ENCODE data around the gene CFAP97.

Gene CFAP97

DNA sequence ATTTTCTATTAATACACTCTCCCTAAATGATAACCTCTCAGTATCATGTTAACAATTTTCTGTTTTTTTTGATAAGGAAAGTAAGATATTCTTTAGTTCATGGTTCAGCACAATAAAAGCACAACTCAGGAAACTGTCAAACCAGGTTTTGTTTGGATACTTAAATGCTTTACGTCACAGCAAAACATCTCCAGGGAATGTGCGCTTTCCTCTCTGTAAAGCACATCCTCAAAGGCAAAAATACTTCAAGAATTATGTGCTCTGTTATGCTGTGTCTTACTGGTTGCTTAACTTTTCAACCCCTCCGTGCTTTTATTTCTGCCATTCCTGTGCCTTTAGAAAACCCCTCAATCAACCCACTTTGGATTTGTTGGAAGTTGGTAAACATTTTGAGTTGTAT is 33.4 kb upstream of the CFAP97 start:
- no peak overlapping the region for H3K27ac ChIP-seq
- TF ChIP-seq, protein P1, sequence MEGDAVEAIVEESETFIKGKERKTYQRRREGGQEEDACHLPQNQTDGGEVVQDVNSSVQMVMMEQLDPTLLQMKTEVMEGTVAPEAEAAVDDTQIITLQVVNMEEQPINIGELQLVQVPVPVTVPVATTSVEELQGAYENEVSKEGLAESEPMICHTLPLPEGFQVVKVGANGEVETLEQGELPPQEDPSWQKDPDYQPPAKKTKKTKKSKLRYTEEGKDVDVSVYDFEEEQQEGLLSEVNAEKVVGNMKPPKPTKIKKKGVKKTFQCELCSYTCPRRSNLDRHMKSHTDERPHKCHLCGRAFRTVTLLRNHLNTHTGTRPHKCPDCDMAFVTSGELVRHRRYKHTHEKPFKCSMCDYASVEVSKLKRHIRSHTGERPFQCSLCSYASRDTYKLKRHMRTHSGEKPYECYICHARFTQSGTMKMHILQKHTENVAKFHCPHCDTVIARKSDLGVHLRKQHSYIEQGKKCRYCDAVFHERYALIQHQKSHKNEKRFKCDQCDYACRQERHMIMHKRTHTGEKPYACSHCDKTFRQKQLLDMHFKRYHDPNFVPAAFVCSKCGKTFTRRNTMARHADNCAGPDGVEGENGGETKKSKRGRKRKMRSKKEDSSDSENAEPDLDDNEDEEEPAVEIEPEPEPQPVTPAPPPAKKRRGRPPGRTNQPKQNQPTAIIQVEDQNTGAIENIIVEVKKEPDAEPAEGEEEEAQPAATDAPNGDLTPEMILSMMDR (IDR thresholded peaks at IDR 0.05) = no peak
- no peaks in the 10 kb centered on the region for H3K9me3 ChIP-seq
- no peak overlapping the region for H3K4me3 ChIP-seq (ENCODE audit: low read depth in 1 of 2, low read length in 1 of 2)
- H3K27me3 ChIP-seq = peaks cover 10% of the 10 kb centered on the region
- H3K4me1 ChIP-seq (ENCODE audit: control insufficient read depth in 1 of 2, insufficient read depth in 1 of 2, low read depth in 1 of 2, low read length in 1 of 2) = no peaks in the 10 kb centered on the region
- no peaks in the 10 kb centered on the region for H3K36me3 ChIP-seq

DNA sequence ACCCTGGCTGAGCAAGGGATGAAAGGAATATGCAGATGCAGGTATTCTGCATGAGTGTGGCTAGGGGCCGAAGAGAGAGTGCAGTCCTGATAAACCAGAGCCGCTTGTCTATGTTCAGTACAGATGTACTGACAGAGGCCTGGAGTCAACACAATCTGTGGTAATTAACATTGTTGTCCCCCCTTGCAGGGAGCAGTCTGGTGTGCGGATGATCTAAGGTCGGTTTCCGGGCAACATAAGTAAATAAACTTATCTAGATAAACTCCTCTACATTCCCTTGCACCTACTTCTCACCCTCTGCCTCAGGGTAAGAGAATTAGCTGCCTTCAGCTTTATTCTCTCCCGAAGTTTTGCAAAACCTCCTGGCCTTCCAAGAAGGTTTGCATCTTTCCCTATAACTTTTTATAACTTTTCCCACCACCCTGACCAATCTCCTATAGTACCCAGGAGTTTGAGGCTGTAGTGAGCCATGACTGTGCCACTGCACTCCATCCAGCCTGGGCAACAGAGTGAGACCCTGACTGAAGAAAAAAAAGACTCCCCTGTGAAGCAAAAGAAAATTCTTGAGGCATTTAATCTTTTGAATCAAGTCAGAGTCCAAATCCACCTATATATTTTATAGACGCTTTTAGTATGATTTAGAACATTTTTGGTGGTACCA is 32.2 kb upstream of the CFAP97 start:
- Histone ChIP-seq H3K36me3 (no peaks in the 10 kb centered on the region), H3K27me3 (peaks cover 13% of the 10 kb centered on the region), H3K9me3 (no peaks in the 10 kb centered on the region), H3K4me1 (ENCODE audit: control insufficient read depth in 1 of 2, insufficient read depth in 1 of 2, low read depth in 1 of 2, low read length in 1 of 2) (no peaks in the 10 kb centered on the region), H3K4me3 (ENCODE audit: low read depth in 1 of 2, low read length in 1 of 2) (no peak overlapping the region), H3K27ac (no peak overlapping the region)
- TF ChIP-seq, protein P1 (IDR thresholded peaks at IDR 0.05) = no peak

DNA sequence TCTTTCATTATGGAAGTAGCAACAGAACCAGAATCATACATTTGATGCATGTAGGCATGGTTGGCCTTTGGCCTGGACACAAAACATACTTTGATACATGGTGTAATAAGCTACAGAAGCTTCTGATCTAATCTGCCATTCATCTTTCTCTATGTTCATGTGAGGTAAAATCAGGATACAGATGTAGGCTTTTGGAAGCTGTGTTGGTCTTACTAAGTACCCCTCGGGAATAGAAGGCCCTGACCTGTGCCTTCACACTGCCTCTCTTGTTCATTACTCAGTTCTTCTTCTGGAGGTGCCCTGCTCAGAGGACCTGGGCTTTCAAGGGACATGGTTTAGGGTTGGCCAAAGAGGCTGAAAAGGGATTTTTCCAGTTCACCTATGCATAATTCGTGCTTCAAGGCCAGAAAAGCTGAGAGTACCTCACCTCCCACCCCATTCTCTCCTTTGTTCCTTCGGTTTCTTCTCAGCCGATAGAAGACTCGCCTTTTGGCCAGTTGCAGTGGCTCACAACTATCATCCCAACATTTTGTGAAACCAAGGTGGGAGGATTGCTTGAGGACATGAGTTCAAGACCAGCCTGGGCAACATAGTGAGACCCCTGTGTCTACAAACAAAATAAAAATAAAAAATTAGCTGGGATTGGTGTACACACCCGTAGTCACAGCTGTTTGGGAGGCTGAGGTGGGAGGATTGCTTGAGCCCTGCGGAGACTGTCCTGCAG is 31.5 kb upstream of the CFAP97 start:
- Histone ChIP-seq H3K27ac (no peak overlapping the region), H3K36me3 (no peaks in the 10 kb centered on the region), H3K4me3 (ENCODE audit: low read depth in 1 of 2, low read length in 1 of 2) (no peak overlapping the region), H3K4me1 (ENCODE audit: control insufficient read depth in 1 of 2, insufficient read depth in 1 of 2, low read depth in 1 of 2, low read length in 1 of 2) (no peaks in the 10 kb centered on the region), H3K9me3 (no peaks in the 10 kb centered on the region), H3K27me3 (peaks cover 13% of the 10 kb centered on the region)
- TF ChIP-seq, protein P1 (IDR thresholded peaks at IDR 0.05) = no peak

DNA sequence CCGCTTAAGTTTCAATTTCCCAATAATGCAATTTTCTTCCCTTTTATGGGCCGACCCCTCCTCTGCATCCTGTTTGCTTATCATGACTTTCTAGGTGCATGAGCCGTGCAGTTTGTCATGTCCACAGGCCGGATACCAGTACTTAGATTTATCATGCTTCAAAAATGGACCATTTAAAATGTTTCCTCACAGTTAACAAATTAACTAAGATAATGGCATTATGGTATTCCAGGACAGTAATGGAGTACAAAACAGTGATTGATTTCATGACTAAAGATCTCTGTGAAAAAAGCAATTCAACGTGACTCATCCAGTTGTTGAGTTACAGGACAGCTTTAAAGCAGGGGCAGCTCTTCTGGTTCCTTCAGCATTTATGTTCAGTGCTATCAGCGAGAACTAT is 28.6 kb upstream of the CFAP97 start:
- Histone ChIP-seq H3K9me3 (no peaks in the 10 kb centered on the region), H3K36me3 (no peaks in the 10 kb centered on the region), H3K27ac (no peak overlapping the region), H3K4me3 (ENCODE audit: low read depth in 1 of 2, low read length in 1 of 2) (no peak overlapping the region), H3K4me1 (ENCODE audit: control insufficient read depth in 1 of 2, insufficient read depth in 1 of 2, low read depth in 1 of 2, low read length in 1 of 2) (no peaks in the 10 kb centered on the region), H3K27me3 (peaks cover 25% of the 10 kb centered on the region)
- TF ChIP-seq, protein P1 (IDR thresholded peaks at IDR 0.05) = no peak

DNA sequence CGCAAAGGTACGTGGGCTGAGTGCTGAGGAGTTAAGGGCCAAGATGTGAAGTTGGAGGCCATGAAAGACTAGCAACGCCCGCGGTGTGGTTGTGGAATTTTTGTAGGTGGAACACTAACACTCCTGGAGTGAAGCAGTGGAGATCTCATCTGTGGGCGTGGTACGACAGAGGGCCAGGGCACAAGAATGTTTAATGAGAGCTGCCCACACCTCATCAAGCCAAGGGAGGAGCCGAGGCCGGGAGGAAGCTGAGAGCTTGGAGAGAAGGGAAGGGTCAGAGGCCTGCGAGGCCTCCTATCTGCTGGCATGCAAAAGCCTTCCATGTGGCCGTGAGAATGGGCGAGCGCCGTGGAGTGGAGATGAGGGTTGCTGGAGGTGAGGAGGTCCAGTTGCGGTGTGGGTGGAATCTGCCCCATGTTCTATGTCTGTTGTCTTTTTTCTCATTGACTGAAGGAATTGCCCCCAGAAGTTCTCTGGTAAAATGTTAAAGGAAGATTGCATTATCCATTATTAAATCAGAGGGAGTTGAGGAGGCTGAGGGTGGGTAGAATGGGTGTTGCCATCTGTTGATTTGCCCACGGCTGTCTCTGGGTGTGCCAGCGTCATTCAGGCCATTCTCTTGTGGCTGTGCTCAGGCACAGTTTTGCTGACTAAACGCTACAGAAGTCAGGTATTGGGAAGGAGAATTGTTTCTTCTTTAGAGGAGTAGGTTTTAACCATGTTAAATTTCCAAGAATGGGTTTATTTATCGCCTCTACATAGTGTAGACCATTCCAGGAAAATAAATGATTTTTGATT is 25.4 kb upstream of the CFAP97 start:
- Histone ChIP-seq H3K27me3 (peaks cover 48% of the 10 kb centered on the region), H3K4me1 (ENCODE audit: control insufficient read depth in 1 of 2, insufficient read depth in 1 of 2, low read depth in 1 of 2, low read length in 1 of 2) (no peaks in the 10 kb centered on the region), H3K36me3 (no peaks in the 10 kb centered on the region), H3K4me3 (ENCODE audit: low read depth in 1 of 2, low read length in 1 of 2) (no peak overlapping the region), H3K9me3 (no peaks in the 10 kb centered on the region), H3K27ac (no peak overlapping the region)
- TF ChIP-seq, protein P1 (IDR thresholded peaks at IDR 0.05) = no peak
